ENCODE measurements around the gene FAM170B. TPM values are rescaled to one million over a fixed set of nuclear protein-coding genes. Genes with fewer than 3 reads are reported as not detected.

FAM170B gene
- total RNA-seq, 1 donor from 2014 or later = not detected

DNA sequence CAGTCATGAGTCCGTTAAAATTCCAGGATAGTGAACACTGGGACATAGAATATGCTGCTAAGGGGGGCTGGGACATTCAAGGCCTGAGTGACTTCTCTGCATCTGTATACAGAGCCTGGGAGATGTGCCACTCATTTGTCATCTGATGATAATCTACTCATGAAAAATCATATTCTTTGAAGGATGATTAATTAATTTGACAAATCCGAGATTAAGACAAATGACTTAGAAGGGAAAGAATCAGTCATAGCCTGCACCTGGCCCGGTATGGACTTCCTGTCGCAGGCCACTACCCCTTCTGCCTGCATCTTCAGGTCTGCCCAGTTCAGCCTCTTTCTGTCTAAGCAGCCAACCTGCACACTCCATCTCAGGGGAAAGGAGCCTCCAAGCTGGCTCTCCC is 18.8 kb upstream of the FAM170B start:
- DNase-seq = no peak
- H3K9me3 Mint-ChIP-seq = peaks cover 5% of the 10 kb centered on the region
- CTCF ChIA-PET = no interaction called here
- intact Hi-C loops (cut with micrococcal nuclease) = no loop called here
- H3K36me3 Mint-ChIP-seq (ENCODE audit: low read depth) = peaks cover 8% of the 10 kb centered on the region
- H3K4me3 Mint-ChIP-seq = no peak overlapping the region
- ATAC-seq (ENCODE audit: low read depth) = no peak
- H3K27ac Mint-ChIP-seq = no peak overlapping the region
- POLR2A ChIA-PET = interaction anchor here (0.7 kb wide), 1 partner anchor 227 kb away, joined by 3 read pairs; no protein-coding TSS in a partner anchor
- TF ChIP-seq, protein P1, sequence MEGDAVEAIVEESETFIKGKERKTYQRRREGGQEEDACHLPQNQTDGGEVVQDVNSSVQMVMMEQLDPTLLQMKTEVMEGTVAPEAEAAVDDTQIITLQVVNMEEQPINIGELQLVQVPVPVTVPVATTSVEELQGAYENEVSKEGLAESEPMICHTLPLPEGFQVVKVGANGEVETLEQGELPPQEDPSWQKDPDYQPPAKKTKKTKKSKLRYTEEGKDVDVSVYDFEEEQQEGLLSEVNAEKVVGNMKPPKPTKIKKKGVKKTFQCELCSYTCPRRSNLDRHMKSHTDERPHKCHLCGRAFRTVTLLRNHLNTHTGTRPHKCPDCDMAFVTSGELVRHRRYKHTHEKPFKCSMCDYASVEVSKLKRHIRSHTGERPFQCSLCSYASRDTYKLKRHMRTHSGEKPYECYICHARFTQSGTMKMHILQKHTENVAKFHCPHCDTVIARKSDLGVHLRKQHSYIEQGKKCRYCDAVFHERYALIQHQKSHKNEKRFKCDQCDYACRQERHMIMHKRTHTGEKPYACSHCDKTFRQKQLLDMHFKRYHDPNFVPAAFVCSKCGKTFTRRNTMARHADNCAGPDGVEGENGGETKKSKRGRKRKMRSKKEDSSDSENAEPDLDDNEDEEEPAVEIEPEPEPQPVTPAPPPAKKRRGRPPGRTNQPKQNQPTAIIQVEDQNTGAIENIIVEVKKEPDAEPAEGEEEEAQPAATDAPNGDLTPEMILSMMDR (IDR thresholded peaks at IDR 0.05) = no peak
- H3K27me3 Mint-ChIP-seq = peaks cover 8% of the 10 kb centered on the region
- H3K4me1 Mint-ChIP-seq = no peaks in the 10 kb centered on the region

DNA sequence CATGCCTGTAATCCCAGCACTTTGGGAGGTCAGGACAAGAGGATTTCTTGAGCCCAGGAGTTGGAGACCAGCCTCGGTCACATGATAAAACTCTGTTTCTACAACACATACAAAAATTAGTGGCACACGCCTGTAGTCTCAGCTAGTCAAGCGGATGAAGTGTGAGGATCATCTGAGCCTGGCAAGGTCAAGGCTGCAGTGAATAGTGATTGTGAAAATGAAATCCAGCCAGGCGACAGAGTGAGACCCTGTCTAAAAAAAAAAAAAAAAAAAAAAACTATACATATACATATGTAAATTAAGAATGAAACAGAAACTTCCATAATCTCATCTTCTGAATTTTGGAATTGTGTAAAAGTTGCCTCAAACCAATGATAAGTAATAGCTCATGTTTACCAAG is 18.2 kb upstream of the FAM170B start:
- Mint-ChIP-seq H3K9me3 (peaks cover 6% of the 10 kb centered on the region), H3K4me3 (no peak overlapping the region), H3K27me3 (peaks cover 10% of the 10 kb centered on the region), H3K27ac (no peak overlapping the region), H3K4me1 (no peaks in the 10 kb centered on the region), H3K36me3 (ENCODE audit: low read depth) (peaks cover 10% of the 10 kb centered on the region)
- DNase-seq (no peak), ATAC-seq (ENCODE audit: low read depth) (no peak)
- intact Hi-C loops (cut with micrococcal nuclease) = no loop called here
- TF ChIP-seq, protein P1 (IDR thresholded peaks at IDR 0.05) = no peak
- ChIA-PET CTCF (no interaction called here), POLR2A (interaction anchor here (0.7 kb wide), 1 partner anchor 228 kb away, joined by 3 read pairs; no protein-coding TSS in a partner anchor)

DNA sequence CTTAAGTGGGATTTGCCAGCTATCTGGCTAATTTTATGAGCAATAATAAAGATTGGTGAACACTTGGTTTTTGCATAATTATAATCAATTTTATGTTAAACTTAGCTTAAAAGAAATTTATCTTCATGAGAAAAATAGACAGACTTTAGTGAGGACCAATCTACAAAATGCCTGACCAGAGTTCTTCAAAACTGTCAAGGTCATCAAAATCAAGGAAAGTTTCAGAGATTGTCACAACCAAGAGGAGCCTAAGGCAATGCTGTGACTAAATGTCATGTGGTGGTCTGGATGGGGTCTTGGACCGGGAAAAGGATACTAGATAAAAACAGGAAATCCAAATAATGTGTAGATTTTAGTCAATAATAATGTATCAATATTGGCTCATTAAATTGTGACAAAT is 17.7 kb upstream of the FAM170B start:
- H3K4me3 Mint-ChIP-seq = no peak overlapping the region
- intact Hi-C loops (cut with micrococcal nuclease) = no loop called here
- H3K4me1 Mint-ChIP-seq = no peaks in the 10 kb centered on the region
- CTCF ChIA-PET = no interaction called here
- ATAC-seq (ENCODE audit: low read depth) (no peak), DNase-seq (no peak)
- POLR2A ChIA-PET = no interaction called here
- peaks cover 10% of the 10 kb centered on the region for H3K36me3 Mint-ChIP-seq (ENCODE audit: low read depth)
- no peak overlapping the region for H3K27ac Mint-ChIP-seq
- H3K27me3 Mint-ChIP-seq = peaks cover 10% of the 10 kb centered on the region
- peaks cover 6% of the 10 kb centered on the region for H3K9me3 Mint-ChIP-seq
- TF ChIP-seq, protein P1 (IDR thresholded peaks at IDR 0.05) = no peak

DNA sequence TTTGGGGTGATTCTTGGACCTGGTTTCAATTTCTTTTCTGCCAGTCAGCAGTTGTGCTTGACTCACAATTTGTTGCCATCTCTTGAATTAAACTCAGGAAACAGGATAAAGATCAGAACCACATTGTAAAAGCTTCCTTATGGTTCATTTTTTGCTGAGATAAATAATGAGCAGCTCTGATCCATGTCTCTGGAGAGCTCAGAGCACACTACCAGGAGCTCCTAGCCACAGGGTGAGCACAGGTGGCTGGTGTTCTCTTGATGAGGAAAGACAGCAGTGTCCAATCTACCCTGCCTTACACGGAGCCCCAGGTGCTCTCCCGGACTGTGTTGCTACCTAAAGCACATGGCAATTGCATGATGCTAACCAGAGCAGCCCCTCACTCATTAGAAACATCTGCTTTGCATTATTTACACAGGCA is 17.2 kb upstream of the FAM170B start:
- peaks cover 10% of the 10 kb centered on the region for H3K36me3 Mint-ChIP-seq (ENCODE audit: low read depth)
- DNase-seq (no peak), ATAC-seq (ENCODE audit: low read depth) (no peak)
- H3K4me3 Mint-ChIP-seq = no peak overlapping the region
- H3K9me3 Mint-ChIP-seq = peaks cover 6% of the 10 kb centered on the region
- intact Hi-C loops (cut with micrococcal nuclease) = no loop called here
- ChIA-PET CTCF (no interaction called here), POLR2A (no interaction called here)
- TF ChIP-seq, protein P1 (IDR thresholded peaks at IDR 0.05) = no peak
- H3K27me3 Mint-ChIP-seq = peaks cover 10% of the 10 kb centered on the region
- no peak overlapping the region for H3K27ac Mint-ChIP-seq
- H3K4me1 Mint-ChIP-seq = no peaks in the 10 kb centered on the region

DNA sequence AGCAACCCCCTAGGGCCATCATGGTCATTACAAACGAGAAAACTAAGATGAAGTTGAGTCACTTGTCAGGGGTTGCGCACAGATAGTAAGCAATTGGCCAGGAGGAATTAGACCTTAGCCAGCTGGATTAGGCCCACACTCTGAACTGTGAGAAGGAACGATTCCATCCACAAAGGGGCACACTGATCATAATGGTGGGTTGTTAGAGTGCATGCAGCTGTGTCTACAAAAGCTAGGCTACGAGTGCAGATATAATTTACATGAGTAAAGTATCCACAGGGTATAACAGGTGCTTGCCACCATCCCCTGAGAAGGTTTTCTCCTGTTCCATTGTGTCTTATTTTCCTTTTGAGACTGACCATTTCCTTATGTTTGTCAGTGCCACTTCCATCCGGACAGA is 16.6 kb upstream of the FAM170B start:
- Mint-ChIP-seq H3K27me3 (peaks cover 10% of the 10 kb centered on the region), H3K9me3 (peaks cover 6% of the 10 kb centered on the region), H3K36me3 (ENCODE audit: low read depth) (peaks cover 7% of the 10 kb centered on the region), H3K4me1 (no peaks in the 10 kb centered on the region), H3K27ac (no peak overlapping the region), H3K4me3 (no peak overlapping the region)
- DNase-seq (no peak), ATAC-seq (ENCODE audit: low read depth) (no peak)
- intact Hi-C loops (cut with micrococcal nuclease) = no loop called here
- ChIA-PET CTCF (no interaction called here), POLR2A (no interaction called here)
- TF ChIP-seq, protein P1 (IDR thresholded peaks at IDR 0.05) = no peak

All from activated B cell treated with CpG ODN at 0.5 μM for 24 hours (primary cell).